HUES6 (cell line): Measurements from ENCODE around the gene UBR3.

Experiments used
- H3K27ac ChIP-seq: 2 replicates; pipeline ENCODE4 v1.7.0; 2013; ENCODE audit warnings: low read depth, mild to moderate bottlenecking, low read length, inconsistent platforms
- H3K27me3 ChIP-seq: 2 replicates; pipeline ENCODE4 v1.6.1; 2013; ENCODE audit warnings: low read length; ENCODE audit not compliant: control insufficient read depth, insufficient read depth
- H3K36me3 ChIP-seq: 2 replicates; pipeline ENCODE4 v1.6.1; 2013; ENCODE audit warnings: low read length; ENCODE audit not compliant: control insufficient read depth, insufficient read depth
- H3K4me1 ChIP-seq: 2 replicates; pipeline ENCODE4 v1.6.1; 2013; ENCODE audit warnings: low read length; ENCODE audit not compliant: control insufficient read depth, insufficient read depth
- H3K4me3 ChIP-seq: 2 replicates; pipeline ENCODE4 v1.5.1; 2013; ENCODE audit warnings: low read depth, low read length
- H3K9ac ChIP-seq: one replicate; pipeline ENCODE4 v1.6.1; 2013; ENCODE audit warnings: mild to moderate bottlenecking, low read length
- H3K9me3 ChIP-seq: 2 replicates; pipeline ENCODE4 v1.6.1; 2013; ENCODE audit warnings: low read depth, low read length; ENCODE audit not compliant: control insufficient read depth, insufficient read depth

Gene UBR3, protein sequence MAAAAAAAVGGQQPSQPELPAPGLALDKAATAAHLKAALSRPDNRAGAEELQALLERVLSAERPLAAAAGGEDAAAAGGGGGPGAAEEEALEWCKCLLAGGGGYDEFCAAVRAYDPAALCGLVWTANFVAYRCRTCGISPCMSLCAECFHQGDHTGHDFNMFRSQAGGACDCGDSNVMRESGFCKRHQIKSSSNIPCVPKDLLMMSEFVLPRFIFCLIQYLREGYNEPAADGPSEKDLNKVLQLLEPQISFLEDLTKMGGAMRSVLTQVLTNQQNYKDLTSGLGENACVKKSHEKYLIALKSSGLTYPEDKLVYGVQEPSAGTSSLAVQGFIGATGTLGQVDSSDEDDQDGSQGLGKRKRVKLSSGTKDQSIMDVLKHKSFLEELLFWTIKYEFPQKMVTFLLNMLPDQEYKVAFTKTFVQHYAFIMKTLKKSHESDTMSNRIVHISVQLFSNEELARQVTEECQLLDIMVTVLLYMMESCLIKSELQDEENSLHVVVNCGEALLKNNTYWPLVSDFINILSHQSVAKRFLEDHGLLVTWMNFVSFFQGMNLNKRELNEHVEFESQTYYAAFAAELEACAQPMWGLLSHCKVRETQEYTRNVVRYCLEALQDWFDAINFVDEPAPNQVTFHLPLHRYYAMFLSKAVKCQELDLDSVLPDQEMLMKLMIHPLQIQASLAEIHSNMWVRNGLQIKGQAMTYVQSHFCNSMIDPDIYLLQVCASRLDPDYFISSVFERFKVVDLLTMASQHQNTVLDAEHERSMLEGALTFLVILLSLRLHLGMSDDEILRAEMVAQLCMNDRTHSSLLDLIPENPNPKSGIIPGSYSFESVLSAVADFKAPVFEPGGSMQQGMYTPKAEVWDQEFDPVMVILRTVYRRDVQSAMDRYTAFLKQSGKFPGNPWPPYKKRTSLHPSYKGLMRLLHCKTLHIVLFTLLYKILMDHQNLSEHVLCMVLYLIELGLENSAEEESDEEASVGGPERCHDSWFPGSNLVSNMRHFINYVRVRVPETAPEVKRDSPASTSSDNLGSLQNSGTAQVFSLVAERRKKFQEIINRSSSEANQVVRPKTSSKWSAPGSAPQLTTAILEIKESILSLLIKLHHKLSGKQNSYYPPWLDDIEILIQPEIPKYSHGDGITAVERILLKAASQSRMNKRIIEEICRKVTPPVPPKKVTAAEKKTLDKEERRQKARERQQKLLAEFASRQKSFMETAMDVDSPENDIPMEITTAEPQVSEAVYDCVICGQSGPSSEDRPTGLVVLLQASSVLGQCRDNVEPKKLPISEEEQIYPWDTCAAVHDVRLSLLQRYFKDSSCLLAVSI (N-terminal part only)

DNA sequence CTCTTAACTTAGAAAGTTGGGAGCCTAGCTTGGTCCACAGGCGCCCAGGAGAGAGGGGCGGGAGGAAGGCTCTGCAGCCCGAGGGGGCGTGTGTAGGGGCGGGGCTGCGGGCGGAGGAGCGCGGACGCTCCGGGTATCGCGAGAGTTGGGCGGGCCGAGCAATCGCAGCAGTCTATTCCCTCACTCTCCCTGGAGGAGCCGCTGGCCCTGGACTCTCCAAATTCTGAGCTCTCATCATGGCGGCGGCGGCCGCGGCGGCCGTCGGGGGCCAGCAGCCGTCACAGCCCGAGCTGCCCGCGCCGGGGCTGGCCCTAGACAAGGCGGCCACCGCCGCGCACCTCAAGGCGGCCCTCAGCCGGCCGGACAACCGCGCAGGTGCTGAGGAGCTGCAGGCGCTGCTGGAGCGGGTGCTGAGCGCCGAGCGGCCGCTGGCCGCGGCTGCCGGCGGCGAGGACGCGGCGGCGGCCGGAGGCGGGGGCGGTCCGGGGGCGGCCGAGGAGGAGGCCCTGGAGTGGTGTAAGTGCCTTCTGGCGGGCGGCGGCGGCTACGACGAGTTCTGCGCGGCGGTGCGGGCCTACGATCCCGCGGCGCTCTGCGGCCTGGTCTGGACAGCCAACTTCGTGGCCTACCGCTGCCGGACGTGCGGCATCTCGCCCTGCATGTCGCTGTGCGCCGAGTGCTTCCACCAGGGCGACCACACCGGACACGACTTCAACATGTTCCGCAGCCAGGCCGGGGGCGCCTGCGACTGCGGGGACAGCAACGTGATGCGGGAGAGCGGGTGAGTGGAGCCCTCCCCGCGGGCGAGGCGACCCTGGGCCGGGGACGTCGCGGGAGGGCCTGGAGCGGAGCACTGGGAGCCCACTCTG is at the start of gene UBR3:
UBR3 (plus strand) TSS at position 183 of the 869 bp plus-strand sequence; CDS start at position 237, 54 bp downstream.
- Histone ChIP-seq H3K27ac (no peak within 1 kb of the TSS), H3K9me3 (no peaks in the 10 kb centered on the region), H3K36me3 (peaks cover 6% of the 10 kb centered on the region; the same call in 1 of the 2 replicates), H3K4me3 (peak within 1 kb of the TSS; percentile 95), H3K4me1 (peaks cover 11% of the 10 kb centered on the region), H3K9ac (peak within 1 kb of the TSS; percentile 85), H3K27me3 (no peaks in the 10 kb centered on the region)

DNA sequence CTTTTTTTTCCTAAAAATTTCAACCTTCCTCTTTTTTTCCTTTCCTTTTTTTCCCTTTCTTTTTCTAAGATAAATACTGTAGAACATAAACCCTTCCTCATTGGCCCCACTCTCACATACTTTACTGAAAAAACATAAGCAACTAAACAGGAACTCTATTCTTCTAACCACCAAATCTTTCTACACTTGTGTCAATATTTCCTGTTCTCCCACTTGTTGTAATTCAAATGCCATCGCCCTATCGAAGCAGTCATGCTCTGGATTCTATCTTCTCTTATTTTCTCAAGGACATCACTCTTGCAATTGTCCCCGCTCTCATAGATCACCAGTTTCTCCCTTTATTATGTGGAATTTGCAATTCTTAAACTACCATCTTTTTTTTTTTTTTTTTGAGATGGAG is 48.8 kb upstream of the UBR3 start:
- no peak overlapping the region for H3K9ac ChIP-seq
- peaks cover 4% of the 10 kb centered on the region; the same call in 1 of the 2 replicates for H3K4me1 ChIP-seq
- H3K4me3 ChIP-seq: no peak overlapping the region
- H3K27ac ChIP-seq: no peak overlapping the region
- H3K9me3 ChIP-seq: no peaks in the 10 kb centered on the region
- H3K27me3 ChIP-seq: no peaks in the 10 kb centered on the region
- no peaks in the 10 kb centered on the region for H3K36me3 ChIP-seq

DNA sequence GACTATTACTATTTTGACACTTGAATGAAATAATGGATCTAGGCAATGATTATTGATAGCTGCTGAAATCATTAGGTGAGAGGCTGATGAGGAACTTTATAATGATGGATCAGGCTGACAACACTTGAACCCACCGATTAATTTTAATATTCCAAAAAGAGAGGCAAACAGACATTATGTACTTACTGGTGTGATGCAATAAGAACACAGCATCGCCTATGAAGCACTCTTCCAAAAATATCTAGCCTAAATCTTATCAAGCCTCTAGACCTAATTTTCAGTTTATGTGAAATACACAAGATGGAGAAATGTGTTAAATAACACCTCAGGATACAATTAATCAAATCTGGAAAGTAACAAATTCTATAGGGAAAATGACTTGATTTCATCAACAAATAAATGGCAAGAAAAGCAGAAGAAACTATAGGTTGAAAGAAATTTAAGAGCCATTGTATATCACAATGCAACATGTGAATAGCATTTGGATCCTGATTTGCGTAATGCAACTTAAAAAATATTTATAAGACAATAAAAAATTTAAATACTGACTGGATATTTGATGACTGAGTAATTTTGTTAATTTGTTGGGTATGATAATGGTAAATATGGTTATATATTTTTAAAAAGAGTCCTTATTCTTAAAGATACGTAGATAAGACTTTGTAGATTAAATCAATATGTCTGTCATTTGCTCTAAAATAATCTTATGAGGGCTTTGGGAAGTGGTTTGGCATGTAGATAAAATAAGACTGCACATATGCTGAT is 45.8 kb upstream of the UBR3 start:
- H3K27ac ChIP-seq: no peak overlapping the region
- no peaks in the 10 kb centered on the region for H3K36me3 ChIP-seq
- H3K9ac ChIP-seq: no peak overlapping the region
- no peaks in the 10 kb centered on the region for H3K9me3 ChIP-seq
- H3K27me3 ChIP-seq: no peaks in the 10 kb centered on the region
- H3K4me3 ChIP-seq: no peak overlapping the region
- H3K4me1 ChIP-seq: peaks cover 4% of the 10 kb centered on the region; the same call in 1 of the 2 replicates

- no peaks in the 10 kb centered on the region for H3K27me3 ChIP-seq
- H3K9me3 ChIP-seq: no peaks in the 10 kb centered on the region
- H3K9ac ChIP-seq: no peak overlapping the region
- H3K27ac ChIP-seq: no peak overlapping the region
- H3K4me1 ChIP-seq: peaks cover 4% of the 10 kb centered on the region; the same call in 1 of the 2 replicates
- H3K36me3 ChIP-seq: no peaks in the 10 kb centered on the region
- H3K4me3 ChIP-seq: no peak overlapping the region
Measured at GRCh38 chr2:169782513-169782912, 44.7 kb upstream of the UBR3 start.

DNA sequence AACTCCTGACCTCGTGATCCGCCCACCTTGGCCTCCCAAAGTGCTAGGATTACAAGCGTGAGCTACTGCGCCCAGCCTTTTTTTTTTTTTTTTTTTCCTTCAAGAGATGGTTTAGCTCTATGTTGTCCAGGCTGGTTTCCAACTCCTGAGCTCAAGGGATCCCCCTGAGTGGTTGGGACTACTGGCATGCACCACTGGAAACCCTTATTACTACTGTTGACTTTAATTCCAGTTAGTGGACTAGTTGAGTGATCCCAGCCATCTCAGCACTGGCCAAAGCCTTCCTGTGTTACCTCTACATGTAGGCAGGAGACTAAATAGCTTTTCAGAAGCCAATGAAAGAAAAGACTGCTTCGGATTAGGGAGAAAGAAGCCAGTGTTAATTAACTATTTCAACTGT is 36.7 kb upstream of the UBR3 start:
- H3K36me3 ChIP-seq: no peaks in the 10 kb centered on the region
- H3K9ac ChIP-seq: no peak overlapping the region
- H3K27ac ChIP-seq: no peak overlapping the region
- H3K9me3 ChIP-seq: no peaks in the 10 kb centered on the region
- peaks cover 10% of the 10 kb centered on the region for H3K4me1 ChIP-seq
- H3K27me3 ChIP-seq: no peaks in the 10 kb centered on the region
- H3K4me3 ChIP-seq: no peak overlapping the region

- Histone ChIP-seq H3K9ac (no peak overlapping the region), H3K36me3 (no peaks in the 10 kb centered on the region), H3K9me3 (no peaks in the 10 kb centered on the region), H3K27me3 (no peaks in the 10 kb centered on the region), H3K4me3 (no peak overlapping the region), H3K27ac (no peak overlapping the region), H3K4me1 (peaks cover 11% of the 10 kb centered on the region)
Measured at GRCh38 chr2:169795181-169795580, 32.1 kb upstream of the UBR3 start.

GRCh38 chr2:169796441-169796840 is 30.8 kb upstream of the UBR3 start:
- H3K36me3 ChIP-seq: peaks cover 7% of the 10 kb centered on the region
- no peak overlapping the region for H3K27ac ChIP-seq
- H3K4me3 ChIP-seq: no peak overlapping the region
- no peaks in the 10 kb centered on the region for H3K9me3 ChIP-seq
- peaks cover 11% of the 10 kb centered on the region for H3K4me1 ChIP-seq
- no peaks in the 10 kb centered on the region for H3K27me3 ChIP-seq
- H3K9ac ChIP-seq: no peak overlapping the region

GRCh38 chr2:169797601-169798000 is 29.7 kb upstream of the UBR3 start:
- Histone ChIP-seq H3K4me3 (no peak overlapping the region), H3K27me3 (no peaks in the 10 kb centered on the region), H3K27ac (no peak overlapping the region), H3K4me1 (peaks cover 11% of the 10 kb centered on the region), H3K9me3 (no peaks in the 10 kb centered on the region), H3K36me3 (peaks cover 19% of the 10 kb centered on the region), H3K9ac (no peak overlapping the region)

GRCh38 chr2:169798397-169798717 is 28.9 kb upstream of the UBR3 start:
- Histone ChIP-seq H3K9me3 (no peaks in the 10 kb centered on the region), H3K36me3 (peaks cover 26% of the 10 kb centered on the region), H3K27ac (peak overlapping the region; percentile 85; the same call in 1 of the 2 replicates), H3K4me3 (peak overlapping the region; percentile 89), H3K27me3 (no peaks in the 10 kb centered on the region), H3K9ac (no peak overlapping the region), H3K4me1 (peaks cover 11% of the 10 kb centered on the region)
